H9 (cell line): ENCODE measurements around the gene ATPAF1. TPM values are rescaled to one million over a fixed set of nuclear protein-coding genes. Genes with fewer than 3 reads are reported as not detected.

Experiments
- DNase-seq: peaks from one replicate; pipeline ENCODE4 v3.0.0-alpha.2; 2017
- H2AFZ ChIP-seq: one replicate; pipeline ENCODE4 v1.6.1; 2013; ENCODE audit warnings: mild to moderate bottlenecking, low read length, control low read depth, moderate library complexity
- H2AK5ac ChIP-seq: 2 replicates; pipeline ENCODE4 v1.6.1; 2013; ENCODE audit warnings: low read length, control low read depth, mixed read lengths; ENCODE audit not compliant: insufficient read length
- H2BK120ac ChIP-seq: one replicate; pipeline ENCODE4 v1.6.1; 2013; ENCODE audit warnings: low read depth, mild to moderate bottlenecking, low read length, control low read depth, inconsistent platforms; ENCODE audit not compliant: poor library complexity, severe bottlenecking
- H2BK12ac ChIP-seq: 2 replicates; pipeline ENCODE4 v1.6.1; 2013; ENCODE audit warnings: low read length, control low read depth, mixed read lengths, low read depth; ENCODE audit not compliant: insufficient read length
- H2BK15ac ChIP-seq: 2 replicates; pipeline ENCODE4 v1.6.1; 2013; ENCODE audit warnings: low read depth, low read length, control low read depth
- H2BK20ac ChIP-seq: one replicate; pipeline ENCODE4 v1.6.1; 2013; ENCODE audit warnings: low read depth, mild to moderate bottlenecking, low read length, control low read depth, inconsistent platforms; ENCODE audit not compliant: poor library complexity, severe bottlenecking
- H2BK5ac ChIP-seq: 2 replicates; pipeline ENCODE4 v1.6.1; 2013; ENCODE audit warnings: low read length, control low read depth, mixed read lengths; ENCODE audit not compliant: insufficient read length
- H3K14ac ChIP-seq: 2 replicates; pipeline ENCODE4 v1.6.1; 2013; ENCODE audit warnings: low read length, control low read depth; ENCODE audit not compliant: insufficient read depth
- H3K18ac ChIP-seq: 2 replicates; pipeline ENCODE4 v1.6.1; 2013; ENCODE audit warnings: low read depth, mild to moderate bottlenecking, mixed read lengths, low read length, control low read depth; ENCODE audit not compliant: insufficient read length
- H3K23ac ChIP-seq: 2 replicates; pipeline ENCODE4 v1.6.1; 2013; ENCODE audit warnings: low read length, control low read depth, mixed read lengths, low read depth; ENCODE audit not compliant: insufficient read length
- H3K23me2 ChIP-seq: 2 replicates; pipeline ENCODE4 v1.6.1; 2013; ENCODE audit warnings: low read depth, mild to moderate bottlenecking, mixed read lengths, low read length, control low read depth; ENCODE audit not compliant: insufficient read length, poor library complexity, severe bottlenecking
- H3K27ac ChIP-seq: 2 replicates; pipeline ENCODE4 v1.5.1; 2013; ENCODE audit warnings: low read length, control low read depth, mixed read lengths, low read depth; ENCODE audit not compliant: insufficient read length
- H3K27me3 ChIP-seq: 2 replicates; pipeline ENCODE4 v1.6.1; 2013; ENCODE audit warnings: low read length, control low read depth, inconsistent platforms; ENCODE audit not compliant: insufficient read depth
- H3K4ac ChIP-seq: 2 replicates; pipeline ENCODE4 v1.6.1; 2013; ENCODE audit warnings: low read depth, mild to moderate bottlenecking, control low read depth, inconsistent platforms, low read length, moderate library complexity
- H3K4me1 ChIP-seq: 2 replicates; pipeline ENCODE4 v1.6.1; 2013; ENCODE audit warnings: low read length, control low read depth, inconsistent platforms; ENCODE audit not compliant: insufficient read depth
- H3K4me2 ChIP-seq: 2 replicates; pipeline ENCODE4 v1.6.1; 2013; ENCODE audit warnings: low read length, control low read depth, mixed read lengths; ENCODE audit not compliant: insufficient read length, insufficient read depth
- H3K56ac ChIP-seq: 2 replicates; pipeline ENCODE4 v1.6.1; 2013; ENCODE audit warnings: low read depth, mild to moderate bottlenecking, mixed read lengths, low read length, control low read depth; ENCODE audit not compliant: insufficient read length
- H3K79me1 ChIP-seq: 2 replicates; pipeline ENCODE4 v1.6.1; 2013; ENCODE audit warnings: low read depth, mild to moderate bottlenecking, moderate library complexity, low read length, control low read depth, inconsistent platforms; ENCODE audit not compliant: insufficient read depth, poor library complexity, severe bottlenecking
- H3K79me2 ChIP-seq: 2 replicates; pipeline ENCODE4 v1.6.1; 2013; ENCODE audit warnings: low read length, control low read depth, inconsistent platforms; ENCODE audit not compliant: insufficient read depth
- H3K9ac ChIP-seq: 2 replicates; pipeline ENCODE4 v1.6.1; 2013; ENCODE audit warnings: low read length, control low read depth, mixed read lengths; ENCODE audit not compliant: insufficient read length; ENCODE audit errors: extremely low read depth
- H3K9me3 ChIP-seq: one replicate; pipeline ENCODE4 v1.6.1; 2013; ENCODE audit warnings: low read depth, low read length, inconsistent platforms; ENCODE audit not compliant: control insufficient read depth
- H3T11ph ChIP-seq: one replicate; pipeline ENCODE4 v1.6.1; 2013; ENCODE audit warnings: mild to moderate bottlenecking, low read length, control low read depth, inconsistent platforms
- H4K20me1 ChIP-seq: one replicate; pipeline ENCODE4 v1.6.1; 2013; ENCODE audit not compliant: control insufficient read depth, insufficient read length, insufficient read depth
- H4K5ac ChIP-seq: 2 replicates; pipeline ENCODE4 v1.6.1; 2013; ENCODE audit warnings: low read depth, mild to moderate bottlenecking, mixed read lengths, low read length, control low read depth; ENCODE audit not compliant: insufficient read length
- H4K8ac ChIP-seq: replicated peaks from 2 replicates; pipeline ENCODE4 v1.6.1; 2013; ENCODE audit warnings: low read length, control low read depth, mixed read lengths, low read depth; ENCODE audit not compliant: insufficient read length
- H4K91ac ChIP-seq: 2 replicates; pipeline ENCODE4 v1.6.1; 2013; ENCODE audit warnings: low read depth, mild to moderate bottlenecking, moderate library complexity, mixed read lengths, low read length, control low read depth; ENCODE audit not compliant: insufficient read length
- H3K27ac Mint-ChIP-seq, 3 experiments: 2 replicates in 2 of 3; 3 replicates in 1 of 3; pipeline ENCODE4 v1.8.0; 2020 to 2021; ENCODE audit warnings: mixed read lengths in 3 of 3, mild to moderate bottlenecking in 1 of 3, moderate library complexity in 1 of 3
- H3K27me3 Mint-ChIP-seq: 2 replicates; pipeline ENCODE4 v1.8.0; 2021; ENCODE audit warnings: low read depth, mild to moderate bottlenecking, moderate library complexity, mixed read lengths
- H3K36me3 Mint-ChIP-seq, 3 experiments: 2 replicates in 2 of 3; 3 replicates in 1 of 3; pipeline ENCODE4 v1.8.0; 2020 to 2021; ENCODE audit warnings: low read depth in 3 of 3, mixed read lengths in 3 of 3; ENCODE audit not compliant: insufficient read depth in 1 of 3
- H3K4me1 Mint-ChIP-seq, 2 experiments: 2 replicates each; pipeline ENCODE4 v1.8.0; 2020; ENCODE audit warnings: mixed read lengths in 2 of 2
- H3K4me3 Mint-ChIP-seq, 2 experiments: 2 replicates in 1 of 2; 3 replicates in 1 of 2; pipeline ENCODE4 v1.8.0; 2020 to 2021; ENCODE audit warnings: mild to moderate bottlenecking in 2 of 2, mixed read lengths in 2 of 2, moderate library complexity in 1 of 2
- H3K9me3 Mint-ChIP-seq, 2 experiments: 2 replicates in 1 of 2; 3 replicates in 1 of 2; pipeline ENCODE4 v1.8.0; 2020; ENCODE audit warnings: mild to moderate bottlenecking in 2 of 2, mixed read lengths in 2 of 2, moderate library complexity in 1 of 2
- WGBS: extraction: QIAGEN DNeasy Blood & Tissue Kit; methylation state at CpG from one replicate; pipeline ENCODE4 v1.1.7; 2013; ENCODE audit warnings: missing lambda C conversion rate, low lambda C conversion rate, mixed read lengths; ENCODE audit not compliant: insufficient read length; ENCODE audit errors: extremely low coverage; 5-methylcytosine and 5-hydroxymethylcytosine counted together
- total RNA-seq: library from RNA; stranded (reverse); gene quantifications from 2 replicates; pipeline ENCODE4 v1.2.1, GENCODE V29; 2021
- TF ChIP-seq, protein P1 (sequence below): fragments of 200-600 bp; sonication (generic); conservative IDR thresholded peaks from 3 replicates; pipeline ENCODE4 v1.8.0; 2021; ENCODE audit warnings: antibody characterized with exemption, mild to moderate bottlenecking

The ATPAF1 gene
- total RNA-seq, 1 experiment from 2014 or later: 57.3 TPM

DNA sequence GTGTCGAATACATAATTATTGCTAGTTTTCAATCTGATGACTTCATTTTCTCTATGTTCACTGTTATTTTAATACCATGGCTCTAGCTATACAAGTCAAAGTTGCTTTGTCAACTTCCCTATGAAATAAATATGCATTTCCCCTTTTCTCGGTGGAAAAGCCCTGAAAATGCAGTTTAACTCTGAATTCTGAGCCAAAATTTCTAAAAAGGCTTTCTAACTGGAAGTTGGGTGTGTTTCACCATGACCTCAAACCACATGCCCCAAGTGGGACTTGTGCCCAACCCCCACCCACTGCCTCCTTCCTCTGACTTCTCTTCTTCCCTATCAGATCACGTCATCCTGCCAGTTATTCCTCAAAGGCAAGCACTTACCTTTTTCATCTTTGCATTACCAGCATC lies 73.0 kb downstream of the ATPAF1 start:
- Histone ChIP-seq H2BK20ac (no peak overlapping the region), H3K23me2 (no peaks in the 10 kb centered on the region), H2BK12ac (no peak overlapping the region), H3K27ac (no peak overlapping the region), H2AK5ac (no peak overlapping the region), H3K4me1 (no peaks in the 10 kb centered on the region; the same call in 1 of the 2 replicates), H3K27me3 (no peaks in the 10 kb centered on the region), H2BK5ac (no peak overlapping the region), H3K79me2 (no peaks in the 10 kb centered on the region), H3K4ac (no peak overlapping the region), H2AFZ (no peak overlapping the region), H4K91ac (no peak overlapping the region), H3K79me1 (no peaks in the 10 kb centered on the region), H3K4me2 (no peak overlapping the region), H4K20me1 (no peaks in the 10 kb centered on the region), H3K56ac (no peak overlapping the region), H4K8ac (no peak overlapping the region), H3K14ac (no peak overlapping the region), H3K9ac (no peak overlapping the region), H2BK15ac (no peak overlapping the region), H2BK120ac (no peak overlapping the region), H3T11ph (no peak overlapping the region), H3K23ac (no peak overlapping the region), H3K18ac (no peak overlapping the region), H4K5ac (no peak overlapping the region), H3K9me3 (no peaks in the 10 kb centered on the region)
- TF ChIP-seq, protein P1, sequence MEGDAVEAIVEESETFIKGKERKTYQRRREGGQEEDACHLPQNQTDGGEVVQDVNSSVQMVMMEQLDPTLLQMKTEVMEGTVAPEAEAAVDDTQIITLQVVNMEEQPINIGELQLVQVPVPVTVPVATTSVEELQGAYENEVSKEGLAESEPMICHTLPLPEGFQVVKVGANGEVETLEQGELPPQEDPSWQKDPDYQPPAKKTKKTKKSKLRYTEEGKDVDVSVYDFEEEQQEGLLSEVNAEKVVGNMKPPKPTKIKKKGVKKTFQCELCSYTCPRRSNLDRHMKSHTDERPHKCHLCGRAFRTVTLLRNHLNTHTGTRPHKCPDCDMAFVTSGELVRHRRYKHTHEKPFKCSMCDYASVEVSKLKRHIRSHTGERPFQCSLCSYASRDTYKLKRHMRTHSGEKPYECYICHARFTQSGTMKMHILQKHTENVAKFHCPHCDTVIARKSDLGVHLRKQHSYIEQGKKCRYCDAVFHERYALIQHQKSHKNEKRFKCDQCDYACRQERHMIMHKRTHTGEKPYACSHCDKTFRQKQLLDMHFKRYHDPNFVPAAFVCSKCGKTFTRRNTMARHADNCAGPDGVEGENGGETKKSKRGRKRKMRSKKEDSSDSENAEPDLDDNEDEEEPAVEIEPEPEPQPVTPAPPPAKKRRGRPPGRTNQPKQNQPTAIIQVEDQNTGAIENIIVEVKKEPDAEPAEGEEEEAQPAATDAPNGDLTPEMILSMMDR: no peak
- Mint-ChIP-seq H3K27me3 (no peaks in the 10 kb centered on the region), H3K4me1 (peaks cover 0 to 5% of the 10 kb centered on the region in 2 experiments; a peak in 1 of 4 replicates), H3K27ac (no peak overlapping the region), H3K36me3 (peaks cover 0 to 28% (median 0%) of the 10 kb centered on the region in 3 experiments; a peak in 5 of 7 replicates), H3K4me3 (no peak overlapping the region), H3K9me3 (no peaks in the 10 kb centered on the region)
- no CpG with 5 or more reads among the region's 3 CpGs for WGBS
- DNase-seq: no peak
